Measurements from ENCODE around the gene CHST8.

CHST8 gene

DNA sequence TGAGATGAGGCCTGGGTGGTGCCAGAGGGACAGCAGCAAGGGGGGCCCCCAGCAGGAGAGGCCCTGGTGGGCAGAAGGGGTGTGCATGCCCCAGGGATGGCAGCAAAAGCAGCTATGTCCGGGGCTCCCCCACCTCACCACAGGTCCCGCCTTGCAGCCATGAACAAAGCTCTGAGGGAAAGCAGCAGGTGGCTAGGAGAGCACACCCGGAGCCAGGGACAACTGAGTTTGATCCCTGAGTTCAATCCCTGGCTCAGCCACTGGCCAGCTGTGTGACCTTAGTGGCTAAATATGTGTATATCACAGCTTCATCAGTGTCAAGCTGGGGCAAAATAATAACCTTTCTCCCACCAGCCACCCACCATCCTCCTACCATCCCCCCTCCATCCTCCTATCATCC lies 127.3 kb downstream of the CHST8 start:
- no peak for FAIRE-seq

DNA sequence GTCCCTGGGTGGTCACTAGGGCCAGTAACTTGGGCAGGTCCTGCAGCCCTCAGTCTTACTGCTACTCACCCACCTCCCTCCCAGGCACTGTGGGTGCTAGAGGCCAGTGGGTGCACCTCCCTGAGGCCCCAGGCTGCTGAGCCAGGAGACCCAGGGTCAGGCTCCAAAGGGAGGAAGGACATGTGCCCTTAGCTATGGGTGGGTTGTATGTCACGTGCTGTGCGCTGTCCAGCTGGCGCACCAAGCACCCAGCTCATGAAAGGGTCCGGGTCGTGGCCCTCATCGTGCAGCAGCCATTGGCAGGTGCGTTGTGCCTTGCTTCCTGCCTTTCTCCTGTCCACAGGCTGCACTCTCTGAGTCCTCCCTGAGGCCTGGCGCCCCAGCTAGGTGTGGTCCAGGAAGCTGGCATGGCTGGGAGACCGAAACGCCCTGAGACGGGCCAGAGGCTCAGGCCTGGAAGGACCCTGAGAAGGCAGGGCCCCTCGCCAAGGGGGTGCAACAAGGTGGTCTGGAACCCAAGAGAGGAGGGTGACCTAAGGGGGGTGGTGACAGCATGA lies 127.9 kb downstream of the CHST8 start:
- FAIRE-seq: no peak

DNA sequence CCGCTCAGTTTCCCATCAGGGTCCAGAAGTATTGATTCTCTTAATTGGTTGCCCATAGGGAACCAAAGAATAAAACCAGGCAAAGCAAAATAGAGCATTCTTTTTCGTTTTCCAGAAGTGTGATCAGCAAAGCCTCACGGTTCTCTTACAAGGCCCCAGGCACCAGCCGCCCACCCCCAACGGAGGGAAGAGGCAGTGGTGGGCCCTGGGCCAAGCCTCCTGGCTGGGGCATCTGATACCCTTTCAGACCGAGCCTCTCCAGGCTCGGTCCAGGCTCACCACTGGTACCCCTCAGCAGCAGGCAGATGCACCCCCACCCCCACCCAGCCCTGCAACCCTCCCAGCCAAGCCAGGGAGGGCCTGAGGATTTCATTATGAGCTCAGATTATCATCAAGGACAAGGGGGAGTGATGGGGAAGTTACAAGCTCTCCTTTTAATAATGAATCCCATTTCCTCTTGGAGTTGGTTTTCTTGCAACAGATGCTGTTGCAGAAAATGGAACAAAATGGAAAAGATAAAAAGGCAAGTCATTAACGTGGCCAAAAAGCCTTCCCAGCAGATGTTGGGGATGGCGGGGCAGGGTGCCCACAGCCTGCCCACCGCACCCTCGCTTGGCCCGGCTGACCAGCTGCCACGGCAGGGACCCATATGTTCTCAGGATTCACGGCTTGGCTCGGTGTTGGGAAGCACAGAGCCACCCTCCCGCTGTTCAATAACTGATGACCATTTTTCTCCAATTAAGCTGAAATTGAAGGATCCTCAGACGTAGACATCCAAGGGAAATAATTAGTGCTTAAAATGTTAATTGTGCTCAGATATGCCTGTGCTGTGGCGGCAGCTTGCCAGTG lies 129.1 kb downstream of the CHST8 start:
- FAIRE-seq: no peak

DNA sequence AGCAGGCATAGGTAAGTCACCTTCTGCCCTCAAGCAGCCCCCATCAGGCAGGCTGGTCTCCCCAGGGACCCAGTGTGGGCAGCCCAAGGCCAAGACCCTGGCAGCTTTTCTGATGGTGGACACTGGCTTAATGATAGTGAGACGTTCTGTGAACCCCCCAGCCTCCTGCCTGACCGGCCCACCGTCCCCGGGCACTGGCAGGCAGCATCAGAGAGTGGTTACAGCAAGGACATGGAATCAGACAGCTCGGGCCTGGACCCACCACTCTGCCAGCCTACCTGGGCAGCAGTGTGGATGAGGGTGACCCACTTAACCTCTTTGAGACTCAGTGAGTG lies 129.7 kb downstream of the CHST8 start:
- no peak for FAIRE-seq

- FAIRE-seq: no peak
These were observed 130.5 kb downstream of the CHST8 start for GRCh38 chr19:33752018-33752800.

- FAIRE-seq: no peak
These were observed 131.2 kb downstream of the CHST8 start for GRCh38 chr19:33752945-33753344.

- FAIRE-seq: no peak
These were observed 132.6 kb downstream of the CHST8 start for GRCh38 chr19:33754361-33754760.

DNA sequence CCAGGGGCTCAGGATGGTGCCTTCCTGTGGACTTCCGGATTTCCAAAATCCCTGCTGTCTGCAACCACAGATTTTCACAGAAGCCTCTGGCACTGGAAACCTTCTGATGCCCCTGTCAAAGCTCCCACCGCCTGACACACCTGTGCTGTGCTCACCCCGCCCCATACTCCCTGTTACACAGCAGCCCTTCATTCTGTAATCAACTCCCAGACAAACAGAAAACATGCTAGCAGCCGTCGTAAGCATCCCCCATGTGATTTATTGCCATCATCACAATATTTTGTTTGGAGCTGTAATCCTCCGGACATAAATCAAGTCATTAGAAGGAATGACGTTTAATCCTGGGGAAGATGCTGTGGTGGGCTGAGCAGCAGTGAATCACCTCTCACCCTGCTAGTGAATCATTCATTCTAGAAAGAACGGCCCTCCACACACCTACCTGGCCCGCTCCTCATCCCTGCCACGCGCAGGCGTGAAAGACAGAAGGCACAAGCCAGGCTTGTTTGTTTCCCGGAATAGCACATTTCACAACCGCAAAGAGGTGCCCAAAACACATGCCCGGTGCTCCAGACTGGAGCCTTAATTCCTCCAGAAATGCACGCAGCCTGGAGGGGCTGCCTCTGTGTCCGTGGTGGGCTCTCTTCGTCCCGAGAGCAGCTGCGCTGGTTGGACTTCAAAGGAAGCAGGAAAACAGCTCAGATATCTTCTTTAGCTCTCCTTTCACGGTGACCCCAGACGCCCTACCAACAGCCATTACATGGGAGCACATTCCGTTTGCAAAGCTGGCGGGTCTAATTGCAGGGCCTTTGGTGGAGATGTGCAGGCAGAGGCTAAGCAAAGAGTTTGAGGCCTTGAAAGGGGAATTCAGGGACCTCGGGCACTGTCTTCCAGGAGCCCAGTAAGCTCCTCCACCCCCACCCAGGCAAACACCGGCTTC lies 133.6 kb downstream of the CHST8 start:
- no peak for FAIRE-seq

DNA sequence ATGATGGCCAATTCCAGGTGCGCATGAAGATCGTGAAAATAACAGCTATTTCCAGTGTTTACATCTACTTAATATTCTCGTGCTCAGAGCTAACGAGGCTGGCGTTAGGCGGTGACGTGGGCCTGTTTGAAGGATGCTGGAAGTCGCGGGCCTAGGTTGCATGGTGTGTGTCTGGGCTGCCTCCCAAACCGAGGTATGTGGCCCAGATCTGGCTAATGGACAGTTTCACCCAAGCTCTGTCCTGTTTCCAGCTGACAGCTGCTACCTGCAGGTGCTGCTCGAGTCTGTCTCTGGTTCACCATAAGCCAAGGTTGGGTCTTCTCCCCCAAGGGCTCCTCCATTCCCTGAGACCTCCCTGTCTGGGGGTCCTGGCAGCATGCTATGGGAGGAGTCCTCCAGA lies 134.4 kb downstream of the CHST8 start:
- no peak for FAIRE-seq

DNA sequence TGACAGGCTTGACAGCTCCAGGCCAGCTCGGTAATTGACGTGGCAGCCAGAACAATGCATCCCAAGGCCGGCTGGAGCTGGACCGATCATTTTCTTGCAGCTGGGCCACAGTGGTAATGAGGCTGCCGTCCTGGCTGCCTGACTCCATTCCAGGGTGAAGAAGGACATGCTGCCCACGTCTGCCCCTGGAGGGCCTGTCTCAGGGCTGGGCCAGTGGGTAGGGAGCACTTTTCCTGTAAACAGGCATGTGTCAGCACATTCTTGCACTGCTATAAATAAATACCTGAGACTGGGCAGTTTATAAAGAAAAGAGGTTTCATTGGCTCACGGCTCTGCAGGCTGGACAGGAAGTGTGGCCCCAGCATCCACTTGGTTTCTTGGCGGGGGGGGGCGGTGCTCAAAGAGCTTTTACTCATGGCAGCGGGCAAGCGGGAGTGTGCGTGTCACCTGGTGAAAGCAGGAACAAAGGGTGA lies 136.8 kb downstream of the CHST8 start:
- FAIRE-seq: no peak

- no peak for FAIRE-seq
These were observed 137.6 kb downstream of the CHST8 start for GRCh38 chr19:33759356-33759755.

- FAIRE-seq: no peak
These were observed 142.0 kb downstream of the CHST8 start for GRCh38 chr19:33763633-33764371.

DNA sequence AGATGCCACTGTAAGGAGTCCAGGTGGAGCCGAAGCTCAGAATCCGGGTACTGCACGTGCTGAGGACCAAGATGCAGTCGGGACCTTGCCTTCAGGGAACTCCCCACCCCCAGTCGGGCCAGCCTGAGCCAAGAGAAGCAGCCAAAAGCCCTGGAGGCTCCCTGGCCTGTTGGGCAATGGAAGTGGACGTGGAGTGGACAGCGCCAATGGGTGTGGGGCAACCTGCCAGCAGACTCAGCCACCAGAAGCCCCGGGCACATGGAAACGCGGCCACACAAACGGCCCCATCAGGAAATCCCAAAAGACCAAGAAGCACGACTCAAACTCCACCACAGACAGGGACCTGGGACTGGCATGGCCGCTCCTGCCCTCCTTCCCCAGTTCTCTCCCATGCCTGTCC lies 144.9 kb downstream of the CHST8 start:
- FAIRE-seq: no peak

- no peak for FAIRE-seq
These were observed 146.2 kb downstream of the CHST8 start for GRCh38 chr19:33767898-33768413.

DNA sequence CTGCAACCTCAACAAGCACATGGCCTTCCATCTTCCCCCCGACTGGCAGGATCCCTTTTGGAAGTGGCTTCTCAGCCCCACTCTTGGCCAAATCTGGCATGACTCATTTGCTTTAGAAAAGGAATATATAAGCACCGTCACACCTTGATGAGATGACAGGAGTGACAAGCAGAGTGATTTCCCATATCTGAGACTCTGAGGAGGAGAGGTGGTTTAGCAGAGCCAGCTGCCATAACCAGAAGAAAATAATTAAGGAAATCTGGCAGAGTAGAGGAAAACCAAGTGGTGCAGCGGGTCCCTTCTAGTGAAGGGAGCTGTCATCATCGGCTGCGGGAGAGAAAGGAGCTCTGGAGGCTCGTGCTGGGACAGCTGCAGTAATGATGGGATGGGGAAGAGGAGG lies 147.5 kb downstream of the CHST8 start:
- FAIRE-seq: no peak

GRCh38 chr19:33770107-33770506 lies 148.4 kb downstream of the CHST8 start:
- FAIRE-seq: no peak

DNA sequence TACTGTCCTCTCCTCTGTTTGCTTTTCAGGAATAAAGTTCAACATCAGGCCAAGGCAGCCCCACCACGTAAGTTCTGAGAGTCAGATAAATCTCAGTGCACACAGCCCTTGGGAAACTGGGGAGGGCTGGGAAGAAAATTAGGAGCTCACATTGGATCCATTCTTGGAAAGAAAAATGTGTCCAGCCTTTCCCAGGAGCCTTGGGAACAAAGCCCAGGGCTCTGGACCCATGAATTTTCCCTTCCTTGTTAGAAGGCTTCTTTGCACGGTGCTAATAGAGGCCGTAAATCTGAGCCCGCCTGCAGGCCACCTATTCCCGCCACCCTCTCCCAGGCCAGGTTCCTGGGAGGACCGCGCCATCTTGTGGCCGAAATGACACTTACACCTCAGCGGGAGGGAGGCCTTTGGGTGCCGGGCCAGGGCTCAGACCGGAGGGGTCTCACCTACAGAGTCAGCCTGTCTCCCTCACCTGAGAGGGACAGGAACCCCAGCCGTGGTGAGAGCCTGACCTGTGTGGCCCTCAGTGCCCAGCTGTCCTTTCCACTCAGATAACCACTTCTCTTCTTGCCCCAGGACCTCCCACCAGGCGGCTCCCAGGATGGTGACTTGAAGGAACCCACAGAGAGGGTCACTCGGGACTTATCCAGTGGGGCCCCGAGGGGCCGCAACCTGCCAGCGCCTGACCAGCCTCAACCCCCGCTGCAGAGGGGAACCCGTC lies 149.8 kb downstream of the CHST8 start:
- FAIRE-seq: no peak

GRCh38 chr19:33772102-33772857 lies 150.5 kb downstream of the CHST8 start:
- FAIRE-seq: no peak

GRCh38 chr19:33772858-33773180 lies 151.1 kb downstream of the CHST8 start:
- FAIRE-seq: no peak
